Embryonic facial prominence (tissue), 1 donor: ENCODE results near the gene ANKRD28.
"Not testable (repeated sequence)": the region's sequence is repeated elsewhere in the genome, so short reads cannot be mapped to it uniquely, and the experiment has no call there.

Source experiments
- DNase-seq: peaks from one replicate; pipeline ENCODE4 v3.0.0-alpha.2; 2016; ENCODE audit errors: extremely low spot score

Gene ANKRD28

DNA sequence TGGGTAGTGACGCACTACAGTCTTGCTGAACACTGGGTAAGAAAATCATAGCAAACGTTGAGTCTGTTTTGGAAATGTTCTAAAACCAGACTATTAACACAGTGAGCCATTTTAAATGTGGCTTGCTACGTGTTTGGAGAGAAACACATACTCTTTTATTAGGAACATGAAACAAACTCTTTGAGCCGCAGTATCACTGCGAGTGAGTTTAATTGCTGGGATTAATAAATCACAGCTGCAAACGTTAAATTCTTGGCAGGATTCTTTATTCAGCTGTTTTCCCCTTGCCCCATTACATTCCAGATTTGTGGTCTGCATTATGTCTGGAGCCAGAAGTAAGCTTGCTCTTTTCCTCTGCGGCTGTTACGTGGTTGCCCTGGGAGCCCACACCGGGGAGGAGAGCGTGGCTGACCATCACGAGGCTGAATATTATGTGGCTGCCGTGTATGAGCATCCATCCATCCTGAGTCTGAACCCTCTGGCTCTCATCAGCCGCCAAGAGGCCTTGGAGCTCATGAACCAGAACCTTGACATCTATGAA, 162.6 kb downstream of the ANKRD28 start:
- DNase-seq, result peak; percentile 71

DNA sequence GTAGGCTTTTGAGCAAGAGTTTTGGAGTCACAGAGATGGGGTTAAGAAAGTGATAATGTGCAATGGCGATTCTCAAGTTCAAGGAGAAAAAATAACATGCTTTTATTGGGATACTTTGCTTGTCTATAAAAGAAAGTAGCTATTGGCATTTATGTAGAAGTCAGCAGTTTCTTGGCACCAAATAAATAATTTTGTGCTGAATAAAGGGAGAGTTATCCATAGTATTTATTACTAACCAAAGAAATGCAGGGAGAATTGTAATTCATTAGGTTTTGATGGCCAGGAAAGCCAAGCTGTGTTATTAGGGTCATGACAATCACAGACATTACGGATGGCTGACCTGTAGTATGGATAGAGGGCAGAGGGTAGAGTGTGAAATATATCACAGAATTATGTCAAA, 163.1 kb downstream of the ANKRD28 start:
- DNase-seq, result no peak

DNA sequence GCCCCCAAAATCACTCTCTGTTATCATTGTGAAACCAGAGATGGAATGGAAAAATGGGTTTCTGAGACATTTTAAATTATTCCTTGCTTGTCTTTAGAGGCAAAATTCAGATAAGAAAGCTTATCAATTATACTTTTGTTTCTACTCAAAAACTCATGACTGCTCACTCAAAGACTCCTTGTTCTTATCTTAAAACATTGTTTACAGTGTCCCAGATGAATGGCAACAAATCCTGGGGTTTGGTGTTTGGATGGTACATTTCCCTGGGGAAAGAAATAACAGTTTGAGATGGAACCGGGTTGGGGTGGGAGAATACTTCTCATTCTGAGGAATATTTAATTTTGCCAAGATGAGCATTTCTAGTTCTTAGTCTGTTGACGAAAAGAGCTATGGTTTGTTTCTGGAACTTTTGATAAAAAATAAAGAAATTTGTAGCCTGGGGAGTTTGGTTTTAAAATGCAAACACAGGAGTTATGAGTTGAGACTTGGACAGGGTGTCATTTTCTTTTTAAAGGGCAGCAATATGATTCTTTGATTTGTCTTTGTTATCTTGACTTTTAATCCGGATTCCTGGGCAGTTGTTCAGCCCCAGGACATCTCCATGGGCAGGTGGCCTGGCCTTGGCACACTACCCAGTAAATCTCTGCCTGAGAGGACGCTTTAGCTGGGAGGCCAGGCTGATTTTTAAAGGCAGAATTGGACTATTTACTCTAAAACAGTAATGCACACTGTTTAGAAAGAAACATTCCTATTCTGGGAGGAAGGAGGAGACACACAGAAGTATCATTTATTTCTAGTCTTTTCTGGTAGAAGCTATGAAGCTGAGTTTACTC, 163.8 kb downstream of the ANKRD28 start:
- DNase-seq, result no peak

DNA sequence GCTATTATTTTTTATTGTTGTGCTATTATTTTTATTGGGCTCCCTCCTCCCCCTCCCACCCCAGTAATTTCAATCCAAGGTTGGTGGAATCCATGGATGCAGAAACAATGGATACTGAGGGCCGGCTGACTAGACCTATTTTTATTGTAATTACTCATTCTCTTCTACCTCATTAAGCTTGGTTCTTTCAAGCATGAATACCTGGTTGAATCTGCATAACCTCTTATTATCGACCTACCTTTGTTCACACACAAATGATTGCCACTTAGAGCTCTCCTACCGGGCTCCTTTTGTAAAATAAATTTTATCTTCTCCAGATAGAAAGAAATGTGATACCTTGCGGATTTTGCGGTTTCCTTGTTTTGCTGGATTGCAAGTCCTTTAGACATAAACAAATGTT, 164.6 kb downstream of the ANKRD28 start:
- DNase-seq, result no peak

DNA sequence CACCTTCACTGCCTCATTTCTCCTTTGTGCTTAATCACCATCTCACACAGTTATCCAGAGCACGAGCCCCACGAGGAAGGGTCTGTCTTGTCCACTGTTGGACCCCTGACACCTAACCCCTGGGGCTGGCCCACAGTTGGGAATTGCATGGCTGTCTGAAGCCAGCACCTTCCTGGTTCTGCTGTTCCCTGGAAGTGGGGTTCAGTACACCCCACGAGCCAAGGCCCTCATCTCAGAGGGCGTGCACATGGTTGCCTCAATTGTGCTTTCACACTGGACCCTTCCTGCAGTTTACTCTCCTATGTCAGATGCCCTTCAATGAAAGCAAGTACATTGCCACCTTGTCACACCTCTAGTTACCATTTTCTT, 165.6 kb downstream of the ANKRD28 start:
- no peak for DNase-seq

DNA sequence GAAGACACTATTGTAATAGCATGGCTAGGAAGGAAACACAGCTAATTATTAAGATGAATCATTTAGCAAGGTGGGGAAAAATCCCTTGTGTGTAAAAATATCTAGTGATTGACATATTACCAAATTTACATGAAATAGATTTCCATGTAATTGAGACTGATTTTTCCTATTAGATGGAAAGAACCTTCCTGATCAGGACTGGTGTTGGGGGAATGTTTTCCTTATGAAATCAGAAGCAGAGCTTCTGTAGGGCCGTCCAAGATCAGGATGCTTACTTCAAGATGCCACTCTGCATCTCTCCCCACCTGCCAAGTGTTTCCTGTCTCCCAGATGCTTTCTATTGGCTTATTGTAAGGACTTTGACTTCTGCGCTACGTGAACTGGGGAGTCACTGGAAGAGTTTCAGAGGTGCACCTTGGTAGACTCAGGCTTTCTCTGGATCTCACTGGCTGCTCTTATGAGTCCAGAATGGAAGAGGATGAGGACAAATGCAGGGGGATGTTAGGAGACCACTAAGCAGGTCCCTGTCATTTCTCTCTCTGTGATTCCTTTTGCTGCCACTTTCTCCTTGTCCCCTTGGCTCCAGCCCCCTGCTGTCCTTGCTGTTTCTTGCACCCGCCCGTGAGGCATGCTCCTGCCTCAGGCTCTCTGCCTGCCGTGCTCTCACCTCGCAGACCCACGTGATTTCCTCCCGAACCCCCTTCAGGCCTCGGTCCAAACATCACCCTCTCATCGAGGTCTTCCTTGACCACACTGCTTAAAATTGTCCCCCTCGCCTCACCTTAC, 166.2 kb downstream of the ANKRD28 start:
- DNase-seq, result no peak

DNA sequence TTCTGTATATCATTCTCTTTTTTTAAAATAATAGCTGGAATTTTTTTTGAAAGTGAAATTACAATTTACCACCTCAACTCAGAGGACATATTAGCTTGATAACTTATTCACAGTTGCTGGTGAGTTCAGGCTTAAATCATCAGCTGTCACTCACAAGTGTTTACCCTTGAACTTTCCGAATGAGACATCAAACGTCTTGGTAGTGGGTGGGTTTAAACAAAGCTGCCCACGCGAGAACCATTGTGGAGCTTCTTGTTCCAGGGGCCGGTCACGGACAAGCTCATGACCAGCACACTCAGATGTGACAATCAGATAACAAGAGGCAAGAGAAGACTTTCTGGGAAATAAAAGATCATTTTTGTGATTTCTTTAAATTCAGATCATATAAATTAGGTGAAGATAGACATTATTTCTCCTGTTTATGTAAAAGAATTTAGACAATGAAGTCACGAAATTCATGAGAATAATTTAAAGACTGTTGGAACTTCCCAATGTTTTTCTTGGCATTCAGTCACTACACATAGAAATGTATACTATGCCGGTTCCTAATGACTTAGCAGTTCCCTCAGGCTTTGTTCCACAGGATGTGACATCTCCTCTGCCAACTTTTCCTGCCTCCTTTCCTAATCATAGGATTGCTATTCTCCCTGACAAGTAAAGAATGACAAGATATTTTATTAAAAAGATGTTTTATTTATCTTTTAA, 167.0 kb downstream of the ANKRD28 start:
- peak; percentile 50 for DNase-seq

DNA sequence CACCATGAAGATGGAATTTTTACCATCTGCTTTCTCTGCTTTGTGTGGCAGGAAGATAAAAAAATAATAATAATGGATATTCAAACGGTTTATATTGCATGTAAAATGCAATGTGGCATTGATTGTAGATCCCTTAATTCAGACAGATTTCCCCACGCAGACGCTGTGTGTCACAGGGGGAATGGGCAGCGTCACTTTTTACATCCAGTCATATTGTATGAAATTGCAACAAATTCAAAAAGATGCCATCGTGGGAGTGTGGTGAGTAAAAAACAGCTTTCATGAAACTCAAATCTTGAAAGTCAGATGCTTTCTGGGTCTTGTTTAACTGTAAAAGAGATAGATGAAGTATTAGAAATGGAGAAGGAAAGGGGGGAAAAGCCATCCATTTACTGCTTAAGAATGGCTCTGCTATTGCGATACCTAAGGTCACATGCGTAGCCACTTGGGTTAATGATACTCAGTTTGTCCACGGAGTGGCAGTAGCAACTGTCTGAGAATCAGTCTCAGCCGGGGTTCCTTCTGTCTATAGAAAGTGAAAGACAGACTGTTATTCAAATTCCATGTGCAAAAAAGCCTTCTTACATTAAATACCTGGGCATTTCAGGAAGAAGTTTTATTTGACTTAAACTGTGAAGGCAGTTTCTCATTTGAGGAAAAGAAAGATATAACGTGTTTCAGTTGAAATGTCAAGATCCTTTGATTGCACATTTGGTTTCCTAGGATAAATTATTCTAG, 167.8 kb downstream of the ANKRD28 start:
- DNase-seq, result peak; percentile 47

DNA sequence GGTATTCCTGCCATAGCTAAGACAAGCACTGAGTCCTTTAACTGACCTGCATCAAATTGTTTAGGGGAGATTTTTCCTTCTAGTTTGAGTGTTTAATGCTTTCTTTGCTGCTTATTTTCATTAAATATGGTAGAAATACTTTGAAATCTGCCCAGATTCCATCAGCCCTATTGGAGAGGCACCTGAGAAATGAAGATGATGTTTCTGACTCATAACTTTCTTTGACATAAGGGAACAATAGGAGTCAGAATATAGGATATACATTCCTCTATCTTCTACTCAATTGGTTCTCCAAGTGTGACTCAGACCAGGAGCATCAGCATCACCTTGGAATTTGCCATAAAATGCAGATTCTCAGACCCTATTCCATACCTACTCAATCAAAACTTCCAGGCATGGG, 168.8 kb downstream of the ANKRD28 start:
- no peak for DNase-seq

DNA sequence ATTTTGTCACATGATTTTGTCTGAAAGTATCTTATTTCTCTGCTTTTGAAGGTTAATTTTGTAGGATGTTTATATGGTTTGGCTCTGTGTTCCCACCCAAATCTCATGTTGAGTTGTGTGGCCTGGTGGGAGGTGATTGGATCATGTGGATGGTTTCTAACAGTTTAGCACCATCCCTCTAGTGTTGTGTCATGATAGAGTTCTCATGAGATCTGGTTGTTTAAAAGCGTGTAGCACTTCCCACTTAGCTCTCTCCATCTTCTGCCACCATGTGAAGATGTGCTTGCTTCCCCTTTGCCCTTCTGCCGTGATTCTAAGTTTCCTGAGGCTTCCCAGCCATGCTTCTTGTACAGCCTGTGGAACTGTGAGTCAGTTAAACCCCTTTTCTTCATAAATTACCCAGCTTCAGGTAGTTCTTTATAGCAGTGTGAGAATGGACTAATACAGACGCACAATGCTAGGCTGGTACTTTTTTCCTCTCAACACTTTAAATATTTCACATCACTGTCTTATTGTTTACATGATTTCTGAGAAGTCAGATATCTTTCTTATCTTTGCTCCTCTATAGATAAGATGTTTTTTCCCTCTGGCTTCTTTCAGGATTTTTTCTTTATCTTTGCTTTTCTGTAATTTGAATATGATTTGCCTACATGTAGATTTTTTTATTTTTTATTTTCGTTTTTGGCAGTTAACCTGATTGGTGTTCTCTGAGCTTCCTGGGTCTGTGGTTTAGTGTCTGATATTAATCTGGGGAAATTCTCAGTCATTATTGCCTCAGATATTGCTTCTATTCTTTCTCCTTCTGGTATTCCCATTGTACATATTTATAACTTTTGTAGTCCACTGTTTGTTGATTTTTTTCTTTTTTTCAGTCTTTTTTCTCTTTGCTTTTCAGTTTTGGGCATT, 174.0 kb downstream of the ANKRD28 start:
- DNase-seq, result no peak

DNA sequence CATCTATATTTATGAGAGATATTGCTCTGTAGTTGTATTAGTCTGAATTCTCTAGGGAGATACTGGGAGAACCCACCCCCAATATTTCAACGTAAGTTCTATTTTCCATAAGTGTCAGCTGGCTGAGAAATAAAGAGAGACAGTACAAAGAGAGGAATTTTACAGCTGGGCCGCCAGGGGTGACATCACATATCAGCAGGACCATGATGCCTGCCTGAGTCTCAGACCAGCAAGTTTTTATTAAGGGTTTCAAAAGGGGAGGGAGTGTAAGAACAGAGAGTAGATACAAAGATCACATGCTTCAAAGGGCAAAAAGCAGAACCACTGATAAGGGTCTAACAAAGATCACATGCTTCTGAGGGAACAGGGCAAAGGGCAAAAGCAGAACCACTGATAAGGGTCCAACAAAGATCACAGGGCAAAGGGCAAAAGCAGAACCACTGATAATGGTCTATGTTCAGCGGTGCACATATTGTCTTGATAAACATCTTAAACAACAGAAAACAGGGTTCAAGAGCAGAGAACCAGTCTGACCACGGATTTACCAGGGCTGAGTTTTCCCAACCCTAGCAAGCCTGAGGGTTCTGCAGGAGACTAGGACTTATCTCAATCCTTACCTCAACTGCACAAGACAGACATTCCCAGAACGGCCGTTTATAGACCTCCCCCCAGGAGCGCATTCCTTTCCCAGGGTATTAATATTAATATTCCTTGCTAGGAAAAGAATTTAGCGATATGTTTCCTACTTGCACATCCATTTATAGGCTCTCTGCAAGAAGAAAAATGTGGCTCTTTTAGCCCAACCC, 177.9 kb downstream of the ANKRD28 start:
- DNase-seq, result not testable (repeated sequence)
